ENCODE results near the gene IRAK2.
"Not testable (repeated sequence)": the region's sequence is repeated elsewhere in the genome, so short reads cannot be mapped to it uniquely, and the experiment has no call there.

IRAK2 gene

GRCh38 chr3:10269443-10269842, 104.7 kb downstream of the IRAK2 start:
- no peak for ATAC-seq
- TF ChIP-seq POU6F1 (CRISPR knock-in tag; IDR thresholded peaks at IDR 0.05; ENCODE audit: borderline replicate concordance, low read depth) (no peak), ZNF70 (CRISPR knock-in tag; IDR thresholded peaks at IDR 0.05) (no peak), OSR1 (CRISPR knock-in tag; IDR thresholded peaks at IDR 0.05) (no peak), ARNTL (CRISPR knock-in tag; IDR thresholded peaks at IDR 0.05; ENCODE audit: borderline replicate concordance, low read depth) (no peak)

- ATAC-seq, result not testable (repeated sequence)
Measured at GRCh38 chr3:10272476-10272875, 107.8 kb downstream of the IRAK2 start.

DNA sequence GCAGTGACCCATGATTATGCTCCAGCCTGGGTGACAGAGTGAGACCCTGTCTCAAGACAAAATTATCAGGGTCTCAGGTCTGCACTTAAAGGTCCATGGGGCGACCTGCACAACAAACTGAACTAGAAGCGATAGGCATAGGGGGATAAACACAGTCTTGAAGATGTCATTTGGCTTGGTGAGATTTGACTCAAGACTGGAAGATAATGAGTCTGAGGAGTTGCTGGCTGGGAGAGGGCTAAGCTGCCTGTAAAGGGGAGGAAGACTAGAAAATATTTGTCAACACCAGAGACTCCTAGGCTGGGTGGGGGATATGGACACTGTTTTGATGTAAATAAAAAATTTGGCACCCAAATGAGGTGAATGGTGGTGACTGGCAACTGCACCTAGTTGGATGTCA, 108.3 kb downstream of the IRAK2 start:
- no peak for TF ChIP-seq ZFP30 (CRISPR knock-in tag; IDR thresholded peaks at IDR 0.05)
- TF ChIP-seq ZFP3 (CRISPR knock-in tag; IDR thresholded peaks at IDR 0.05), result no peak
- no peak for TF ChIP-seq RARB (CRISPR knock-in tag; IDR thresholded peaks at IDR 0.05)
- TF ChIP-seq CSRNP3 (CRISPR knock-in tag; IDR thresholded peaks at IDR 0.05), result no peak
- no peak for TF ChIP-seq BACH2 (CRISPR knock-in tag; IDR thresholded peaks at IDR 0.05; ENCODE audit: borderline replicate concordance)
- TF ChIP-seq CSDC2 (CRISPR knock-in tag; IDR thresholded peaks at IDR 0.05), result no peak
- TF ChIP-seq, protein P1, sequence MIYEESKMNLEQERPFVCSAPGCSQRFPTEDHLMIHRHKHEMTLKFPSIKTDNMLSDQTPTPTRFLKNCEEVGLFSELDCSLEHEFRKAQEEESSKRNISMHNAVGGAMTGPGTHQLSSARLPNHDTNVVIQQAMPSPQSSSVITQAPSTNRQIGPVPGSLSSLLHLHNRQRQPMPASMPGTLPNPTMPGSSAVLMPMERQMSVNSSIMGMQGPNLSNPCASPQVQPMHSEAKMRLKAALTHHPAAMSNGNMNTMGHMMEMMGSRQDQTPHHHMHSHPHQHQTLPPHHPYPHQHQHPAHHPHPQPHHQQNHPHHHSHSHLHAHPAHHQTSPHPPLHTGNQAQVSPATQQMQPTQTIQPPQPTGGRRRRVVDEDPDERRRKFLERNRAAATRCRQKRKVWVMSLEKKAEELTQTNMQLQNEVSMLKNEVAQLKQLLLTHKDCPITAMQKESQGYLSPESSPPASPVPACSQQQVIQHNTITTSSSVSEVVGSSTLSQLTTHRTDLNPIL (CRISPR knock-in tag; IDR thresholded peaks at IDR 0.05; ENCODE audit: low read depth), result no peak
- TF ChIP-seq TSHZ2 (CRISPR knock-in tag; IDR thresholded peaks at IDR 0.05), result no peak
- TF ChIP-seq ZNF70 (CRISPR knock-in tag; IDR thresholded peaks at IDR 0.05), result no peak
- no peak for TF ChIP-seq GLIS3 (CRISPR knock-in tag; IDR thresholded peaks at IDR 0.05)
- TF ChIP-seq OSR1 (CRISPR knock-in tag; IDR thresholded peaks at IDR 0.05), result no peak
- TF ChIP-seq, protein P2, sequence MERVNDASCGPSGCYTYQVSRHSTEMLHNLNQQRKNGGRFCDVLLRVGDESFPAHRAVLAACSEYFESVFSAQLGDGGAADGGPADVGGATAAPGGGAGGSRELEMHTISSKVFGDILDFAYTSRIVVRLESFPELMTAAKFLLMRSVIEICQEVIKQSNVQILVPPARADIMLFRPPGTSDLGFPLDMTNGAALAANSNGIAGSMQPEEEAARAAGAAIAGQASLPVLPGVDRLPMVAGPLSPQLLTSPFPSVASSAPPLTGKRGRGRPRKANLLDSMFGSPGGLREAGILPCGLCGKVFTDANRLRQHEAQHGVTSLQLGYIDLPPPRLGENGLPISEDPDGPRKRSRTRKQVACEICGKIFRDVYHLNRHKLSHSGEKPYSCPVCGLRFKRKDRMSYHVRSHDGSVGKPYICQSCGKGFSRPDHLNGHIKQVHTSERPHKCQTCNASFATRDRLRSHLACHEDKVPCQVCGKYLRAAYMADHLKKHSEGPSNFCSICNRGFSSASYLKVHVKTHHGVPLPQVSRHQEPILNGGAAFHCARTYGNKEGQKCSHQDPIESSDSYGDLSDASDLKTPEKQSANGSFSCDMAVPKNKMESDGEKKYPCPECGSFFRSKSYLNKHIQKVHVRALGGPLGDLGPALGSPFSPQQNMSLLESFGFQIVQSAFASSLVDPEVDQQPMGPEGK (CRISPR knock-in tag; IDR thresholded peaks at IDR 0.05; ENCODE audit: borderline replicate concordance), result no peak
- no peak for TF ChIP-seq ZNF565 (CRISPR knock-in tag; conservative IDR thresholded peaks at IDR 0.05; ENCODE audit: low read depth)
- no peak for TF ChIP-seq ARNTL (CRISPR knock-in tag; IDR thresholded peaks at IDR 0.05; ENCODE audit: borderline replicate concordance, low read depth)
- no peak for TF ChIP-seq SNAI2 (CRISPR knock-in tag; IDR thresholded peaks at IDR 0.05)
- no peak for TF ChIP-seq ZNF8 (CRISPR knock-in tag; IDR thresholded peaks at IDR 0.05)
- no peak for TF ChIP-seq TOX (CRISPR knock-in tag; IDR thresholded peaks at IDR 0.05; ENCODE audit: borderline replicate concordance)
- no peak for TF ChIP-seq TCF4 (CRISPR knock-in tag; IDR thresholded peaks at IDR 0.05; ENCODE audit: borderline replicate concordance)
- TF ChIP-seq ESRRG (CRISPR knock-in tag; IDR thresholded peaks at IDR 0.05), result no peak
- TF ChIP-seq POU6F1 (CRISPR knock-in tag; IDR thresholded peaks at IDR 0.05; ENCODE audit: borderline replicate concordance, low read depth), result no peak

More for the DNA sequence above, 108.3 kb downstream of the IRAK2 start:
- ATAC-seq, result no peak

Measured in SK-N-SH treated with all-trans-retinoic acid at 6 μM for 48 hours (cell line).